ENCODE measurements around the gene DDX10.
A peak's percentile ranks its signal among the peaks of the same experiment; 100 is the strongest.

The DDX10 gene

DNA sequence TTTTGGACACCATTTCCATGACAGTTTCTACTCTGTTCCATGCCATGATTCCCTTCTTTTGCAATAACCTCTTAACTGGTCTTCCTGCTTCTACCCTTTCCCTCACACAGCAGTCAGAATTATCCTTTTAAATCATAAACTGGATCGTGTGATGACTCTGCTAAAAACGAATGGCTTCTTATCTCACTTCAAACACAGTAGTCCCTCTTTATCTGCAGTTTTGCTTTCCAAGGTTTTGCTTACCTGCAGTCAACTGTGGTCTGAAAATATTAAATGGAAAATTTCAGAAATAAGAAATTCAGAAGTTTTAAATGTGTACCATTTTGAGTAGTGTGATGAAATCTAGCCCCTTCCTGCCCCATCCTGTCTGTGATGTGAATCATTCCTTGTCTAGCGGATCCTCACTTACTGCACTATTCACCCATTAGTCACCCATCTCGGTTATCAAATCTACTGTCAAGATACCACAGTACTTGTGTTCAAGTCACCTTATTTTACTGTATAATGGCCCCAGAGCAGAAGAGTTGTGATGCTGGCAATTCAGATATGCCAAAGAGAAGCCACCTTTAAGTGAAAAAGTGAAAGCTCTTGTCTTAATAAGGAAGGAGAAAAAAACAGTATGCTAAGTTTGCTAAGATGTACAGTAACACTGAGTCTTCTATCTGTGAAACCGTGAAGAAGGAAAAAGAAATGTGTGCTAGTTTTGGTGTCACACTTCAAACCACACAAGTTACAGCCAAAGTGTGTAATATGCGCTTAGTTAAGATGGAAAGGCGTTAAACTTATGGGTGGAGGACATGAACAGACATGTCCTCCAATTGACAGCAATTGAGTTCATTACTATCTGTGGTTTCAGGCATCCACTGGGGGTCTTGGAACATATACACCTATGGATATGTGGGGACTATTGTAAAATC, 283.0 kb downstream of the DDX10 start:
- DNase-seq: no peak

DNA sequence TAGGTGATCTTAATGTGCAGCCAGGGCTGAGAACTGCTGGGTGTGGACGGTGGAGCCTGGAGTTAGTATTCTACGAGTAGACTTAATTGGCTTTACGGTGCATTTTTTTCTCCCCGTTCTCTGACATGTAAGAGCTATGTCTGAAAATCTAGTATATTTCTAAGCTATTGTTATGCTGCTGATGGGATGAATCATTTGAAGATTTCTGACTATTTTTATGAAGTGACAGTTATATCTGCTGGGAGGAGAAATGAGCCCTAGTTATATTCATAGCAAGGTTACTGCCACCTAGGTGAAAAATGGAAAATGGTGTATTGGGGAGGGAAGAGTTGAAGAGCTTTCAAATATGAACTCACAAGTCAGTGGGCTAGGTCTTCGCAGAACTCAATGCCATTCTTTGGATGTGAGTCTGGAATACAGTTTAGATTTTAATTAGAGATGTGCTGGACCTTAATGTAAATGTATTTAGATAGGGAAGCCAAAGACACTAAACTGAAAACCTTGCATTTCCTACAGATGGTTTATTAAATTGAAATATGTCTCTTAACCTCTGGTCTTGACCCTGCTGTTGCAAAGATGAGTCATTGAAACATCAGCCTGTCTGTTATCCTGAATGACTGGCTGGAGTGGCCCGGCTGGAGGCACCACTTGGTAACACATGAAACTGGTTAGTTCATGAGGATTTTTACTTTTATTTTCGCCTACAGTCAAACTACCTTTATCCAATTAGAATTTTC, 293.7 kb downstream of the DDX10 start:
- DNase-seq: no peak

DNA sequence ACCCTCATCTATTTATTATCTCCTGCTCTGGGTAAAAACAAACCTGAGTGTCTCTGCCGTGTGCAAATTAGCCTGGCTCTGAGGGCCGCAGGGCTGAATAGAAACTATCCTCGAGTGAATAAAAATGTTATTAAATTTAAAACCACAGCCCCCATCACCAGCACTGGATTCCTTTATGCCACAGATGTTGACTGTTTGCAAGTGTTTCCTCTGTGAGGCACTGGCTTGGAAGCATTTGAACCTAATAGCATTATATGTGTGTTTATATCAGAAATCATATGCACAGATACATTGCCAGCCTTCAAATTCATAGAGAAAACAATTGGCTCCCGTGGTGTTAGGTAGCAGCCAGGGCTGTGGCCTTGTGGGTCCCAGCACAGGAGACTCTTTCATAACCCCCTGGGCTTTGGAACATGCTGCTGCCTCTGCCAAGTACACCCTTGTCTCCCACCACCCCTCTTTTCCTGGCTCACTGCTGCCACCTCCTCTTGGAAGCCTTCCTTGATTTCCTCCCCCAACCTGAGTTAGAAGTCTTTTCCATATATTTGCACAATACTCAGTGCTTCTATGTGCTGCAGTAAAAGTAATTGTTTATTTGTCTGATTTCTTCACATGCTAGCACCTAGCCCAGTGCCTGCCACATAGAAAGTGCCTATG, 294.4 kb downstream of the DDX10 start:
- no peak for DNase-seq

DNA sequence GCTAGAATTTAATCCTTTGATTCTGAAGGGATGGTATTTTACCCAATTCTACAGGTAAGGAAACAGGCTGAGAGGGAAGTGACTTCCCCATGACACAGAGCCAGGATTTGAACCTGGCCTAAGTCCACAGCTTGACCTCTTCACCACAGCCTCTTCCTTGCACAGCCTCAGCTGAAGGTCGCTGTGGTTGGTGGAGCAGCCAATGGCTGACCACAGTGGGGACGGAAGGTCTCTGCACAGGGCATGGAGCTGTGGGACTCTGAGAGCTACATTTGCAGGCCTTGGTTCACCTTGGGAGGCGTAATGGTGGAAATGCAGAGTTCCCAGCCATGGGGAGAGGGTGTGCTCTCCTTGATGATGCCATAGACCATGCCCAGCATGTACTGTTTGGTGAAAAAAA, 295.0 kb downstream of the DDX10 start:
- no peak for DNase-seq

DNA sequence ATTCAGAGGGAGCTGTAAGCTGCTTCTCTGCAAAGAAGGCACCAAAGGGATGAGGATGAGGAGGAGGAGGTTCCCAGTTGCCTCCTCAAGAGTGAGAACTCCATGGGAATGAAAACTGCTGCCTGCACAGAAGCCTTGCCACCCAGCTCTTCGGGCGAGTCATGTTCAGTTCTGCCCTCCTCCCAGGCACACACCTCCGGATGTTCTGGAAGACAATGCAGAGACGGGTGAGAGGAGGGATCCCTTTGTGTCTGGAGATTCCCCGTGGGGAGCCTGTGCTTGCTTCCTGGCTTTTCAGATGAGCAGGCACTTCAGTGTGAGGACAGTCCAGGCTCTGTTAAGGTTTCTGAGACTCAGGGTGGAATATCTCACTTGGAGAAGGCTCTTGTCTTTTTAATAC, 295.6 kb downstream of the DDX10 start:
- peak; percentile 76 for DNase-seq

DNA sequence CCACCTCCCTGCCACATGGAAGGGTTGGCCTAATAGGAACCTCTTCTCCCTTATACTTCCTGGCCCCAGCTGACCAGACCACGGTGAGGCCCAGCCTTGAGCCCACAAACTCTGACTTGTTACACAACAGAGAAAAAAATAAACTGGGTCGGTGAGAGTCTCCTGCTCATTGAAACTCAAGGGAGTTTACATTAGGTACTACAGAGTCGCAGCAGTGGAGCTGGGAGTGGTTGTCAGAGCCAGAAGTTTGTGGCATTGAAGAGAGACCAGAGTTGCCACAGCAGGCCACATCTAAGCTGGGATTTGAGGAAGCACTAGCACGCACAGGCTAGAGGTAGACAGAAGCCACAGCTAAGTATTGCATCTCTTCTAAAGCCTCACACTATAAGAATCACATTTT, 296.2 kb downstream of the DDX10 start:
- DNase-seq: no peak

DNA sequence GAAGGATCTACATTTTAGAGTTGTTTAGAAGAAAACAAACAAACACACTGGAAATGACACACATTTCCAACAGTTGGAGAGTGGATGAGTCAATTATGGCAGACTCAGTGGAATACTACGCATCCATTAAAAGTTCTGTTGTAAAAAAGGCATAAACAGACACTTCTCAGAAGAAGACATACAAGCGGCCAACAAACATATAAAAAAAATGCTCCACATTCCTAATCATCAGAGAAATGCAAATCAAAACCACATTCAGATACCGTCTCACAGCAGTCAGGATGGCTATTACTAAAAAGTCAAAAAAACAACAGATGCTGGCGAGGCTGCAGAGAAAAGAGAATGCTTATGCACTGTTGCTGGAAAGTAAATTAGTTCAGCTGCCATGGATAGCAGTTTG, 298.2 kb downstream of the DDX10 start:
- no peak for DNase-seq

DNA sequence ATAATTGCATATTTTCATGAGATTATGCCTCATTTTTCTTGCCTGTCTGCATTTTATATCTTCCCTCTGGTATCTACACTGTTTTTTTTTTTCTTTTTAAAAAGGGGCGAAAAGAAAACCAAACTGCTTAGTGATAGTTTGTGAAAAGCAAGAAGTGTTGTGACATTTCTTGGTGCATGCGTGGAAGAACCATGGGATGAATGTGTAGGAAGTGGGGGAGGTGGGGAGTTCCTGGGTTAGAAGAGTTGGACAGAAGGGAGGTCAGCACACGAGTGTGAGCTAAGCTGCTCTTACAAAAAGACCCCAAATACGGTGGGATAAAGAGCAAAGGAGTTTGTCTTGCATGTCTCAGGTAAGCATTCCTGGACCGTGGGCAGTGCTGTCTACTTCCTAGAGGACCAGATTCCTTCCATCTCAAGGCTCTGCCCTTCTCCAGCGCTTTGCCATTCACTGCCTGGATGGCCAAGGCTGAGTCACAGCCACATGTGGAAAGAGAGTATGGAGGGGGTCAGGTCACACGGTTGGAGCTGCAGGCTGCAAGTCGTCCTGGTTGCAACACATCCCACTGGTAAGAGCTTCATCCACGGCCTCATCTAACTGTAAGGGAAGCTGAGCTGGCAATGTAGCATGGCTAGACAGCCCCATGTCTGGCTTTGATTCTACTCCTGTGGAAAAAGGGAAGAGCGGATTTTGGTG, 300.6 kb downstream of the DDX10 start:
- DNase-seq: no peak

DNA sequence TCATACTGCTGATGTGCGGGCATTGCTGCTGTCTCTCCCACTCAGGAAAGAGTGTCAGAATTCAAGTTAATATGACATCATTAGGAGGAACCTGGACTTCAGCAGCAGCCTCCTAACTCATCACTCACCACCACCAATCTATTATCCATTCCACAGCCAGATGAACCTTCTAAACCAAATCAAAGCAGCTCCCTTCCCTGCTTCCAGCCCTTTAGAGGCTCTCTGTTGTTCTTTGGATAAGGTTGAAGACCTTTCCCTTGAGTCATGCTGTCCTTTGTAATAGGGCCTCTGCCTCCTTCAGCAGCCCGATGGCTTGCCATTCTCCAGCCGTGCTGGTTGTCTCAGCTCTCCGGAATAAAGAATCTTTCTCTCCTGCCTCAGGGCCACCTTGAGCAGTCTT, 301.3 kb downstream of the DDX10 start:
- no peak for DNase-seq

DNA sequence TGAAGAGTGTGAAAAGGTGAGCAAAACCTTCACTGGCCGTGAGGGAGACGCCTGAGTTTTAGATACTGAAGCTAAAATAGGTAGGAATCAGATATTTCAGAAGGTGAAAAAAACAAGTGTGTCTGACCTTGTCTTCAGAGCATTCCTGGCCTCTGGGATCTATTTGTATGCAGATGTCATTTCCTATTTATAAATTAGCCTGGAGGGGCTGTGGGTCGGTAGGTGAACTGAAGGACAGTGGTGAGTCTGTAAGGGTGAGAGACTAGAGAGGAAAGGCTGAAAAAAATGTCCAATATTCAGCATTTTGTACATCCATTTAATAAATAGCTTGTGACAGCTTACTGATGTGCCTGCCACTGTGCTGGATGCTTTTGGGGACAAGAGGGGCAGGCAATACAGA, 302.1 kb downstream of the DDX10 start:
- DNase-seq: no peak

DNA sequence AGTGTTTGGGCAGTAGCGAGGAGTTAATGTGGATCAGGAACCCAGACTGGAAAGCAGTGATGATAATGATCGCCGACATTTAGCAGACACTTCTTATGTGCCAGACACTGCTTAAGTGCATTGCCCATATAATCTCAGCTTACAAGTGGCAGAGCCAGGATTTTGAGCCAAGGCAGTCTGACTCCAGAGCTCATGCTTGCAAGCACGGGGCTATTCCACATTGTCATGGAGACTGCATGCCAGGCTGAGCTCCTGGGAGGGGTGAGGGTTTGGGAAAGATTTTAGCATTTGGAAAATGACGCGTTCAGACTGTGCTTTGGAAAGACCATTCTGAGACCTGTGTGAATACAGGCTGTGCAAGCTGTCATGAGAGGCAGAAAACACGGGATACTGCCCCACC, 302.7 kb downstream of the DDX10 start:
- no peak for DNase-seq

DNA sequence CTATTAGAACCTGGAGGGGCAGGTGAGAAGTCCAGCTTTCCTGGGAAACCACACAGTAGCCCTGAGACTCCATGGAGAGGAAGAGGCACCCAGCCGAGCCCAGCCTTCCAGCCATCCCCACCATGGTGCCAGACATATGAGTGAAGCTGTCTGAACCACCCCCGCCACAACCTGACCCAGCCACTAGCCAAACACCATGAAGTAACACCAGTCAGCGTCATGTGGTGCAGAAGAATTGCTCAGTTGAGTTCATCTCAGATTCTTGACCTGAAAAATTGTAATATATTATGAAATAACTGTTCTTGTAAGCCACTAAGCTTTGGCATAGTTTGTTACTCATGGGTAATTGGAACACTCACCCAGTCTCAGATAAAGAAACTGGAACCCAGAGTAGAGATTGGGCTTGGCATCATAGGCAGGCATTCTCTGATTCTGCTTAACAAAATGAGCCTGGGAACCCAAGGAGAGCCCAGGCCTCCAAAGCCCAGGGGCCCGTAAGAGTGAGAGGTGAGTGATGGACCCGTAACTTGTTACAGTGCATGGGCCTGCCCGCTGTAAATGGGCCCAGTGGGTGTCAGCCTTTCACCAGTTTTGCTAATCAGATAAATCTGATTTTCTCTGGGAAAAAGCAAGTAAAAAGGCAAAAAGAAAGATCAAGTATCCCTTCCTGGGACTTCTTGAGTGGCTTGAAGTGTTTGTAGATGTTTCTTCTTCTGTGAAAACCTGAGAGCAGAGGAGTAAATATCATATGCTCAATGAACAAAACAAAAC, 305.5 kb downstream of the DDX10 start:
- no peak for DNase-seq

DNA sequence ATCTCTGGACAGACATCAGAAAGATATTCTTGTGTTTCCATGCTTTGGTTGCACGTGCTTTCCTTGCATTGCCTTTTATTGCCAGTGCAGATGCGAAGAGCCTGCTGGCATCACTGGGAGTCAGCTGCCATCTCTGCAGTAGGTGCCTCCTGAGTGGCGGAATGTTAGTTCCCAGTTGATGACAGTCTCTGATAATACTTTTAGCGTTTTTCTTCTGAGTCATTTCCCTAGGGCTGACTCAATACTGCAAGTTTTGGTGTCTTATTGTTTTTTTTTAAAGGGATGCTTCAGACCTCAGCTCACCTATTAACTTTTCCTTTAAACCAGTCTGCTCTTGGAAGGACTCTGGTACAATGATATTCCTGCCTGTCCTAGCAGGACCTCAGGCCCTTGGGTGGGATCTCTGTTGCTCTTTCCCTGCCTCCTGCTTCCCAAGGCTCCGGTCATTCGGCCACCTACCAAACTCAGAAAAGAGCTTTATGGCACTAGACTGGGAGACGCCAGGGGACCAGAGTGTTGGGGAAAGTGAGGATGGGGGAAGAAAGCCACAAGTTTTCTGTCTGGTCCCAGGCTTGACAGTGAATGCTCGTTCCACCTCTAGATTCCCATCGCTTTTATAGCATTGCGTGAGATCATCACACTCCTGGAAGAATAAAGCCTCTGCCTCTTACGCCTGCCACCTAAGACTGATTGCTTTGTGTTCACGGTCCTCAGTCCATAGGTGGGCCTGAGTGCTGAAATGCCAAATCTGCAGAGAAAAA, 308.7 kb downstream of the DDX10 start:
- no peak for DNase-seq

DNA sequence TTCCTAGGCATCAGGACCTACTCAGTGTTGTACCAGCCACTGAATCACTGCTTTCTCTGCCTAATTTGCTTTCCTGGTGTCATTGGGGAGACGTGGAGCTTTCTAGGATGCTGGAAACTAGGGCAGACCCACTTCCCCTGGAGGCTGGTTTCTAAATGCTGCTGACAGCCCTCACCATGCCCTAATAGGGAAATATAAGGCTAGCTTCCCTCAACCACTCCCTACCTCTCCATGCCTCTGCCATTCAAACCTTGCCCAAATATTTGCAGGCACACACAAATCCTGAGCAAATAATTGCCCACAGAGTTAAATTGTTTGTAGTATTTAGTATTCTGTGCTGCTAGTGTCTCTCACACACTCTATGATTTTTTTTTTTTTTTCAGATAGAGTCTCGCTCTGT, 310.2 kb downstream of the DDX10 start:
- peak; percentile 70 for DNase-seq

DNA sequence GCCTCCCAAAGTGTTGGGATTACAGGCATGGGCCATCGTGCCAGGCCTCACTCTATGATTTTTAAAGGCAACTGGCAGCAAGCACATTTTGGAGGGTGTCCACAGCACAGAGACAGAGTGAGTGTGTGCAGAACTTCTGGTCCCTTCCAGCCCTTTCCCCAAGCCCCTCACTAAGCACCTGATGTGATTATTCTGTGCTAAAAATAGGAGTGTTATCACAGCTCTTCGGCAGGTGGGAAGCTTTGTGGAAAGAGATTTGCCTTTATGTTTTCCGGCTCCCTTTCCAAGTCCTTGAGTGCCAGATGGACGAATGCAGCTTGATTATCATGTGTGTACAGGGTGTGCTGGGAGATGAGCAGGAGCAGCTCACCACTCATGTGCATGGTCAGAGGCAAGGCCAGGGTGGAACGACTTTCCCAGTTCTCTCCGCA, 310.8 kb downstream of the DDX10 start:
- DNase-seq: peak; percentile 87

DNA sequence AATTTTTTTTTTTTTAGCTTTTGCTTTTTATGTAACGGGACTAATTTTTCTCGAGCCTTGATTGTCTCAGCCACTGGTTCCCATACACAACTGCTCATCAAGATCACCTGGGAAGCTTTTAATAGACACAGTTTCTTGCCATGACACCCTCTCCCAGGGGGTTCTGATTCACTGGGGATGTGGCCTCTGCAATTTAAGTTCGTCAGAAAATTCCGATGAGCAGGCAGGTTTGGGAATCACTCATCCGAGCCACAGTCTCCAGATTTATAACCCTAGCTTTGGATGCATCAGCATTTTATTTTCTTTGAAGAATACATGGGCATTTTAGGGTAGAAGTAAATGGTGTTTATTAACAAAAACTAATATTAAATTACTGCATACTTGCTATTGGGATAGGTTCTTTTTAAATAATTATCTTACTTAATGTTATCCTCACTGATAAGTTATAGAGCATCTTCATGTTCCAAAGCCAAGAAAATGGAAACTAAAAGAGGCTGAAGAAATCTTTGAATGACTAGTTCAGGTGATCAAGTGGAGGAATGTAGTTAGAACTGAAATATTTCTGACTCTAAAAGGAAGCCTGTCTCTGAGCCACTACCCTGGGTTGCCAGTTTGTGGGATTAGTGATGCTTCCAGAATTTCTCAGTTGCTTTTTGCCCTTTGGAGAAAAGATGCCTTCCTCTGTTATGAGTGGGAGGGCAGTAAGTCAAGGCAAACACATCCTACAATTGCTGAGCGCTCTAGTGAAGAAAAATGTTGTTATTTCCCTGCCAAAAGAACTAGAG, 319.0 kb downstream of the DDX10 start:
- no peak for DNase-seq

DNA sequence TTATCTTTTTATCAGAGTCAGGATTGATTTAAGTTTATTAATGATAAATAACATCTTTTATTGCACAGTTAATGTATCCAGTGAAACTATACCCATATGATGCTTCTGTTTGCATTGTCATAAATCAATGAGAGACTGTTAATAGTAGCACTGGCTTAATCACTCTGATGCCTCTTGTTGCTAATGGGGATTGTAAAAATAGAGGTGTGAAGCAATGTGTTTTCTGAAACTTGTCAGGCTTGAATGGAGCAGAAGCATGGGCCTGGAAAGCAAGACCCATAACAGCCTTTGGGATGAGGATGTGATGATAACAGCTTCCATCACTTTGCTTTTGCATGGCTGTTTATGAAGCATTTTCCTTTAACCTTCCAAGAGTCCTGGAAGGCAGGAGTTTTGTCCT, 319.7 kb downstream of the DDX10 start:
- no peak for DNase-seq

DNA sequence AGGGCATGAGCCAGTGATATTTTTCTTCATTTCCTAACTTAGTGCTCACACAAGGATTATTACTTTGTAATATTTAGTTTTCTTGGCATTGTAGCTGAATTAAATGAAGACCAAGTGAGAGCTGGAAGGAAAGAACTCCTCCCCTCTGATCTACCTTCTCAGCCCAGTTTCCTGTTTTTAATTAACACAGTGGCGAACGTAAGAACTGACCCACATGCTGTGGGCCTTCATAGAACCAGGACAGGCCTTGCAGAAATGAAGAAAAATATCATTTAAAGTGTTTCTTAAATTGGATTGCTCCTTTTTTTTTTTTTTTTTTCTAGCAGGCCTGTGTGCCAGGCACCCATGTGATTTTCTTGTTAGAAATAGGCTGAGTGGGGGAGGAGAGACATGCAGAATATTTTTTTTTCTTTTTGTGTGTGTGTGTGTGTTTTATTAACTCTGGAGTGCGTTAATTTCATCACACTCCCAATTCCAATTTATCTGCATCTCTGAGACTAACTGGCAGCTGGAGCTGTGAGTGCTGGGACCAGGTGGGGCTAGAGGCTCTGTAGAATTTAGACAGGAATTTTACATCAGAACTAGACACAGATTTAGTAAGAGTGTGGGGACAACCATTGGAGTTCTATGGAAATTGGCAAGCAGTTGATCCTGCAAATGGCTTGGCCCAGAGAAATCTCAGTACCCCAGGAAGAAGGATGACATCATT, 320.5 kb downstream of the DDX10 start:
- DNase-seq: no peak

DNA sequence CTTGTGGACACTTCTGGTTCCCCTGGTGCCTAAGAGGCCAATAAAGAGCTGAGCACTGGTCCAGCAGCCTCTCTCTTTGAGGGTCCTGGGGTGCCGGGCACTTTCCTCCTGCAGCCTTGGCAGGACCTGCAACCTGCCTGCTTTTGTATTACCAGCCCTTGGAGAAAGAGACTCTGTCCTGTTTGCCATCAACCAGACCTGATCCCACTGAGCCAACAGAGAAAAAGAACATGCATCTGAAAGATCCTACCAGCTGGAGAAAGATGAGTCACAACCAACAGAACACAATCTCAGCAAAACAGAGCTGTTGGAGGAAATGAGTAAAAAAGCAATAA, 321.0 kb downstream of the DDX10 start:
- no peak for DNase-seq
